ENCODE measurements around the gene MYF6. TPM values are rescaled to one million over a fixed set of nuclear protein-coding genes. Genes with fewer than 3 reads are reported as not detected.

The MYF6 gene
- total RNA-seq, 1 experiment from 2014 or later: not detected

DNA sequence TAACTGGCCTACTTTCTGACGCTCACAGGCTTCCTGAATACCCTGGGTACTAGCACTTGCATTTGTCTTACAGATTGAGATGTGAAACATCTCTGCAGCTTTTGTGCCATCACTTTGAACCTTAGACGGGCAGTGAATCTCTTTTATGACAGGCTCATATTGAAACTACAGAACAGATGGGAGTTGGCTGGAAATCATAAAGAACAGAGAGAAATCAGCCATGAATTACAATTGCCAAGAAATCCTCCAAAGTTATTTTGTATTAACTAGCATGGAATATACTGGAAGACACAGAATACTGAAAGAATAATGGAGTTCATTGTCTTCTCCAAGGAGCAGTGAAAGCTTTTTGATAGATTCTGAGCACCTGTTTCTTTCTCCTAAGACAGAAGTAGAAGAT, 42.0 kb downstream of the MYF6 start:
- no peaks in the 10 kb centered on the region for H3K27me3 ChIP-seq (ENCODE audit: insufficient read depth, low read depth)
- no peaks in the 10 kb centered on the region for H3F3A ChIP-seq (ENCODE audit: insufficient read depth, low read depth)
- H3K27ac ChIP-seq: no peak overlapping the region
- CTCF ChIA-PET: no interaction called here
- H4K20me1 ChIP-seq (ENCODE audit: insufficient read depth): no peaks in the 10 kb centered on the region
- H3K4me3 ChIP-seq: no peak overlapping the region
- H3K4me1 ChIP-seq (replicated peaks; ENCODE audit: insufficient read depth): no peaks in the 10 kb centered on the region
- BruUV-seq (replicated peaks): no TSS peak
- no peak overlapping the region for H2AFZ ChIP-seq
- POLR2A ChIA-PET (ENCODE audit: unreplicated experiment): no interaction called here
- H3K9me3 ChIP-seq (ENCODE audit: insufficient read depth, low read depth): no peaks in the 10 kb centered on the region
- H3K79me2 ChIP-seq (ENCODE audit: low read depth): no peaks in the 10 kb centered on the region
- intact Hi-C loops (cut with micrococcal nuclease; ENCODE audit: unreplicated experiment): no loop called here
- no peaks in the 10 kb centered on the region for H3K36me3 ChIP-seq (ENCODE audit: low read depth)
- H3K9me2 ChIP-seq (ENCODE audit: insufficient read depth): no peaks in the 10 kb centered on the region
- TF ChIP-seq EZH2 (IDR thresholded peaks at IDR 0.05; ENCODE audit: low read depth): no peak
- TF ChIP-seq, protein P1, sequence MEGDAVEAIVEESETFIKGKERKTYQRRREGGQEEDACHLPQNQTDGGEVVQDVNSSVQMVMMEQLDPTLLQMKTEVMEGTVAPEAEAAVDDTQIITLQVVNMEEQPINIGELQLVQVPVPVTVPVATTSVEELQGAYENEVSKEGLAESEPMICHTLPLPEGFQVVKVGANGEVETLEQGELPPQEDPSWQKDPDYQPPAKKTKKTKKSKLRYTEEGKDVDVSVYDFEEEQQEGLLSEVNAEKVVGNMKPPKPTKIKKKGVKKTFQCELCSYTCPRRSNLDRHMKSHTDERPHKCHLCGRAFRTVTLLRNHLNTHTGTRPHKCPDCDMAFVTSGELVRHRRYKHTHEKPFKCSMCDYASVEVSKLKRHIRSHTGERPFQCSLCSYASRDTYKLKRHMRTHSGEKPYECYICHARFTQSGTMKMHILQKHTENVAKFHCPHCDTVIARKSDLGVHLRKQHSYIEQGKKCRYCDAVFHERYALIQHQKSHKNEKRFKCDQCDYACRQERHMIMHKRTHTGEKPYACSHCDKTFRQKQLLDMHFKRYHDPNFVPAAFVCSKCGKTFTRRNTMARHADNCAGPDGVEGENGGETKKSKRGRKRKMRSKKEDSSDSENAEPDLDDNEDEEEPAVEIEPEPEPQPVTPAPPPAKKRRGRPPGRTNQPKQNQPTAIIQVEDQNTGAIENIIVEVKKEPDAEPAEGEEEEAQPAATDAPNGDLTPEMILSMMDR (conservative IDR thresholded peaks at IDR 0.05): no peak
- DNase-seq: no peak
- H3K4me2 ChIP-seq: no peak overlapping the region

DNA sequence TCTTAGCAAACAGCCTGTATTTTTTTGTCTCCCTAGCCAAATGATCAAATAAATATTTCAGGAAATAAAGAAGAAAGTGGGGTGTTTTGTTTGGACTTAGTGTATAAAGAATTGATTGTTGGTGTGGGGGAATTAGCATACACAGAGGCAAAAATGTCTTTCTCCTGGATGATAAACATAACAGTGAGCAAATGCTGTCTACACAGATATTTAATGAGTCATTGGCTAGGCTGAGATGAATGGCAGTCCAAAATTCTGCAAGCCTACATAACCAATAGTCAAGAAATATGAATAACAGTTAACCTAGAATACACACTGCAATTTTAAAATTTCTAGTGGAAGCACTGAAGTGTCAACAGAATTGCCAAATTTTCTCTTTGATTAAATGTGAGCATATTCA, 45.0 kb downstream of the MYF6 start:
- Histone ChIP-seq H3K4me2 (no peak overlapping the region), H3K27me3 (ENCODE audit: insufficient read depth, low read depth) (no peaks in the 10 kb centered on the region), H3K4me3 (no peak overlapping the region), H3K9me3 (ENCODE audit: insufficient read depth, low read depth) (no peaks in the 10 kb centered on the region), H3K9me2 (ENCODE audit: insufficient read depth) (no peaks in the 10 kb centered on the region), H3K4me1 (replicated peaks; ENCODE audit: insufficient read depth) (no peaks in the 10 kb centered on the region), H3F3A (ENCODE audit: insufficient read depth, low read depth) (no peaks in the 10 kb centered on the region), H3K79me2 (ENCODE audit: low read depth) (no peaks in the 10 kb centered on the region), H4K20me1 (ENCODE audit: insufficient read depth) (no peaks in the 10 kb centered on the region), H3K36me3 (ENCODE audit: low read depth) (no peaks in the 10 kb centered on the region), H2AFZ (no peak overlapping the region), H3K27ac (no peak overlapping the region)
- CTCF ChIA-PET: no interaction called here
- POLR2A ChIA-PET (ENCODE audit: unreplicated experiment): no interaction called here
- intact Hi-C loops (cut with micrococcal nuclease; ENCODE audit: unreplicated experiment): no loop called here
- no peak for DNase-seq
- TF ChIP-seq, protein P1 (conservative IDR thresholded peaks at IDR 0.05): no peak
- no peak for TF ChIP-seq EZH2 (IDR thresholded peaks at IDR 0.05; ENCODE audit: low read depth)
- no TSS peak for BruUV-seq (replicated peaks)

DNA sequence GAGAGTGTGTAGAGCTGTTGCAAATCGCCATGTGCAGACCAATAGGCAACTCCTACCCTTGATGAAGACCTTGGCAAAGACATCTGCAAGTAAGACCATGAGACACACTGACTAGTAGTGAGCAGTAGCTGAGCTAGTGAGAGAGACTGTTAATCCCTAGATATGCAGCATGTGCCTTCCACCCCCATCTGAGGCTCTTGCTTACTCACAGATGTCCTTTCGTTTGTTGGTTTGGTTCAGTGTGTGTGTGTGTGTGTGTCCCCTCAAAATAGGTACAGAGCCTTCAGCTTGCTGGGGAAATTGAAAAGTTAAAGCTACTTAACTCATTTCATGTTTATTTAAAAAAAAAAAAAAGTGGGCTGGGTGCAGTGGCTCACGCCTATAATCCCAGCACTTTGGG, 46.8 kb downstream of the MYF6 start:
- TF ChIP-seq, protein P1 (conservative IDR thresholded peaks at IDR 0.05): no peak
- TF ChIP-seq EZH2 (IDR thresholded peaks at IDR 0.05; ENCODE audit: low read depth): no peak
- BruUV-seq (replicated peaks): no TSS peak
- CTCF ChIA-PET: no interaction called here
- intact Hi-C loops (cut with micrococcal nuclease; ENCODE audit: unreplicated experiment): no loop called here
- DNase-seq: no peak
- Histone ChIP-seq H3K79me2 (ENCODE audit: low read depth) (no peaks in the 10 kb centered on the region), H3K4me2 (no peak overlapping the region), H3K27me3 (ENCODE audit: insufficient read depth, low read depth) (no peaks in the 10 kb centered on the region), H3F3A (ENCODE audit: insufficient read depth, low read depth) (no peaks in the 10 kb centered on the region), H3K27ac (no peak overlapping the region), H3K9me2 (ENCODE audit: insufficient read depth) (no peaks in the 10 kb centered on the region), H3K4me1 (replicated peaks; ENCODE audit: insufficient read depth) (no peaks in the 10 kb centered on the region), H3K4me3 (no peak overlapping the region), H3K36me3 (ENCODE audit: low read depth) (no peaks in the 10 kb centered on the region), H4K20me1 (ENCODE audit: insufficient read depth) (no peaks in the 10 kb centered on the region), H3K9me3 (ENCODE audit: insufficient read depth, low read depth) (no peaks in the 10 kb centered on the region), H2AFZ (no peak overlapping the region)
- POLR2A ChIA-PET (ENCODE audit: unreplicated experiment): no interaction called here
